Measurements from ENCODE around the gene VWA3B.

GRCh38 chr2:98332989-98333388 is 246.0 kb downstream of the VWA3B start:
- TF ChIP-seq, protein P1, sequence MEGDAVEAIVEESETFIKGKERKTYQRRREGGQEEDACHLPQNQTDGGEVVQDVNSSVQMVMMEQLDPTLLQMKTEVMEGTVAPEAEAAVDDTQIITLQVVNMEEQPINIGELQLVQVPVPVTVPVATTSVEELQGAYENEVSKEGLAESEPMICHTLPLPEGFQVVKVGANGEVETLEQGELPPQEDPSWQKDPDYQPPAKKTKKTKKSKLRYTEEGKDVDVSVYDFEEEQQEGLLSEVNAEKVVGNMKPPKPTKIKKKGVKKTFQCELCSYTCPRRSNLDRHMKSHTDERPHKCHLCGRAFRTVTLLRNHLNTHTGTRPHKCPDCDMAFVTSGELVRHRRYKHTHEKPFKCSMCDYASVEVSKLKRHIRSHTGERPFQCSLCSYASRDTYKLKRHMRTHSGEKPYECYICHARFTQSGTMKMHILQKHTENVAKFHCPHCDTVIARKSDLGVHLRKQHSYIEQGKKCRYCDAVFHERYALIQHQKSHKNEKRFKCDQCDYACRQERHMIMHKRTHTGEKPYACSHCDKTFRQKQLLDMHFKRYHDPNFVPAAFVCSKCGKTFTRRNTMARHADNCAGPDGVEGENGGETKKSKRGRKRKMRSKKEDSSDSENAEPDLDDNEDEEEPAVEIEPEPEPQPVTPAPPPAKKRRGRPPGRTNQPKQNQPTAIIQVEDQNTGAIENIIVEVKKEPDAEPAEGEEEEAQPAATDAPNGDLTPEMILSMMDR (IDR thresholded peaks at IDR 0.05; ENCODE audit: poor library complexity), result no peak
- TF ChIP-seq EZH2 (IDR thresholded peaks at IDR 0.05; ENCODE audit: borderline replicate concordance) (no peak), EZH2phosphoT487 (IDR thresholded peaks at IDR 0.05; ENCODE audit: low read depth, severe bottlenecking, unreplicated experiment) (no peak)
